CD14-positive monocyte (primary cell): ENCODE measurements around the gene HERC2. TPM values are rescaled to one million over a fixed set of nuclear protein-coding genes. Genes with fewer than 3 reads are reported as not detected.

ENCODE experiments used
- DNase-seq, 3 donors: peaks; one replicate each; pipeline ENCODE4 v3.0.0-alpha.2; 2011 to 2022
- H2AFZ ChIP-seq: 2 replicates; pipeline ENCODE4 v1.6.0; 2012; ENCODE audit warnings: mild to moderate bottlenecking, low read depth, low read length, inconsistent platforms; ENCODE audit not compliant: insufficient read depth, poor library complexity, severe bottlenecking
- H3K27ac ChIP-seq, 2 donors: 1 replicate in 1 of 2; 2 replicates in 1 of 2; pipeline ENCODE4 v1.5.1; 2012 to 2013; ENCODE audit warnings: low read length in 2 of 2, control low read depth in 1 of 2, inconsistent platforms in 1 of 2, low read depth in 1 of 2, mild to moderate bottlenecking in 1 of 2
- H3K27me3 ChIP-seq, 2 donors: one replicate each; pipeline versions ENCODE4 v1.6.0 to v1.6.1; 2011 to 2013; ENCODE audit warnings: low read length in 2 of 2; ENCODE audit not compliant: control insufficient read depth in 2 of 2, insufficient read depth in 2 of 2
- H3K36me3 ChIP-seq, 2 donors: replicated peaks in 1 of 2; 1 replicate in 1 of 2; 2 replicates in 1 of 2; pipeline versions ENCODE4 v1.5.1 to v1.6.1; 2012 to 2013; ENCODE audit warnings: low read length in 2 of 2, control low read depth in 1 of 2, inconsistent platforms in 1 of 2, mild to moderate bottlenecking in 1 of 2; ENCODE audit not compliant: insufficient read depth in 2 of 2, control insufficient read depth in 1 of 2
- H3K4me1 ChIP-seq, 2 donors: 1 replicate in 1 of 2; 2 replicates in 1 of 2; pipeline versions ENCODE4 v1.5.1 to v1.6.1; 2012 to 2013; ENCODE audit warnings: low read length in 2 of 2, control low read depth in 1 of 2, inconsistent platforms in 1 of 2, mild to moderate bottlenecking in 1 of 2, moderate library complexity in 1 of 2; ENCODE audit not compliant: insufficient read depth in 2 of 2, control insufficient read depth in 1 of 2
- H3K4me2 ChIP-seq: replicated peaks from 2 replicates; pipeline ENCODE3; 2012; ENCODE audit warnings: low read length, moderate library complexity, mild to moderate bottlenecking; ENCODE audit not compliant: poor library complexity, severe bottlenecking; ENCODE audit errors: extremely low read depth
- H3K4me3 ChIP-seq, 3 experiments: fragments of 200-600 bp in 1 of 3; sonication (generic) in 1 of 3; replicated peaks in 1 of 3; 1 replicate in 2 of 3; 2 replicates in 1 of 3; pipeline ENCODE4 v1.5.1; 2011 to 2013; ENCODE audit warnings: low read length in 3 of 3, mild to moderate bottlenecking in 3 of 3, control low read depth in 2 of 3, low read depth in 2 of 3, inconsistent platforms in 1 of 3, moderate library complexity in 1 of 3
- H3K79me2 ChIP-seq: 2 replicates; pipeline ENCODE4 v1.6.0; 2012; ENCODE audit warnings: mild to moderate bottlenecking, control low read depth, inconsistent platforms, low read length, moderate library complexity; ENCODE audit not compliant: insufficient read depth
- H3K9ac ChIP-seq: 2 replicates; pipeline ENCODE4 v1.6.0; 2017; ENCODE audit warnings: low read length, mild to moderate bottlenecking; ENCODE audit not compliant: insufficient read depth, poor library complexity, severe bottlenecking
- H3K9me3 ChIP-seq, 2 donors: replicated peaks in 1 of 2; 1 replicate in 1 of 2; 2 replicates in 1 of 2; pipeline versions ENCODE4 v1.5.1 to v1.6.1; 2012 to 2013; ENCODE audit warnings: low read length in 2 of 2, control low read depth in 1 of 2; ENCODE audit not compliant: control insufficient read depth in 1 of 2, insufficient read depth in 1 of 2
- H4K20me1 ChIP-seq: 2 replicates; pipeline ENCODE4 v1.6.0; 2012; ENCODE audit warnings: mild to moderate bottlenecking, low read length, control low read depth, moderate library complexity; ENCODE audit not compliant: insufficient read depth
- H3K27ac Mint-ChIP-seq, 7 donors: one replicate each; pipeline ENCODE4 v1.8.0; 2020; ENCODE audit warnings: mild to moderate bottlenecking in 7 of 7, mixed read lengths in 7 of 7, moderate library complexity in 6 of 7, inconsistent platforms in 2 of 7
- H3K27me3 Mint-ChIP-seq, 3 donors: one replicate each; pipeline ENCODE4 v1.8.0; 2021 to 2022; ENCODE audit warnings: low read depth in 3 of 3, mild to moderate bottlenecking in 3 of 3, mixed read lengths in 3 of 3, moderate library complexity in 3 of 3, inconsistent platforms in 1 of 3
- H3K36me3 Mint-ChIP-seq, 2 donors: one replicate each; pipeline ENCODE4 v1.8.0; 2020; ENCODE audit warnings: mixed read lengths in 2 of 2, inconsistent platforms in 1 of 2, mild to moderate bottlenecking in 1 of 2
- H3K4me1 Mint-ChIP-seq: one replicate; pipeline ENCODE4 v1.8.0; 2020; ENCODE audit warnings: mild to moderate bottlenecking, mixed read lengths
- H3K4me3 Mint-ChIP-seq, 2 donors: one replicate each; pipeline ENCODE4 v1.8.0; 2020; ENCODE audit warnings: mild to moderate bottlenecking in 2 of 2, mixed read lengths in 2 of 2, moderate library complexity in 1 of 2
- H3K9me3 Mint-ChIP-seq, 7 donors: one replicate each; pipeline ENCODE4 v1.8.0; 2020 to 2022; ENCODE audit warnings: mixed read lengths in 7 of 7, mild to moderate bottlenecking in 6 of 7, moderate library complexity in 6 of 7, inconsistent platforms in 2 of 7
- CTCF ChIP-seq: fragments of 200-600 bp; IDR thresholded peaks from one replicate; pipeline ENCODE4 v1.8.0; 2022; ENCODE audit warnings: antibody characterized with exemption, mild to moderate bottlenecking
- WGBS: methylation state at CpG from one replicate; pipeline ENCODE4 v1.1.5; 2013; ENCODE audit warnings: missing lambda C conversion rate; ENCODE audit not compliant: insufficient coverage; 5-methylcytosine and 5-hydroxymethylcytosine counted together
- intact Hi-C, 2 donors: fragments of 100-400 bp; cut with micrococcal nuclease; formaldehyde crosslinking; loops; one replicate each; pipeline versions ENCODE4 v1.15.0 to v1.15.1; 2023
- polyA plus RNA-seq, 3 donors: library from polyadenylated mRNA; depleted of rRNA in 1 of 3; unstranded in 2 of 3; stranded (reverse) in 1 of 3; fragments of 300-500 nt in 2 of 3; fragments of >200 nt in 1 of 3; fragmentation: Illumina TruSeq in 2 of 3; gene quantifications; 1 replicate in 2 of 3; 2 replicates in 1 of 3; pipeline ENCODE4 v1.2.3, GENCODE V29; 2012 to 2021

Gene HERC2
- polyA plus RNA-seq, 3 donors, result 3.1 to 9.0 (median 4.7) TPM

GRCh38 chr15:28110481-28110881 lies 211.5 kb downstream of the HERC2 start:
- H3K4me3 ChIP-seq, result no peak overlapping the region
- intact Hi-C loops, result no loop called here
- no peak overlapping the region for H3K27ac Mint-ChIP-seq
- no peak overlapping the region for H2AFZ ChIP-seq
- peaks cover 8 to 30% of the 10 kb centered on the region in 2 donors for H3K27me3 ChIP-seq
- 86% methylated on average over 6 of the region's 7 CpGs for WGBS
- H3K4me1 ChIP-seq, result peaks cover 0 to 13% of the 10 kb centered on the region in 2 donors
- H3K27me3 Mint-ChIP-seq, result peaks cover 28 to 40% (median 34%) of the 10 kb centered on the region in 3 donors
- H3K27ac ChIP-seq, result no peak overlapping the region
- peaks cover 36 to 44% of the 10 kb centered on the region in 2 donors for H3K36me3 Mint-ChIP-seq
- no peak for TF ChIP-seq CTCF
- no peak overlapping the region for H3K4me3 Mint-ChIP-seq
- H3K79me2 ChIP-seq, result no peaks in the 10 kb centered on the region
- H3K9me3 Mint-ChIP-seq, result peaks cover 0 to 16% (median 2%) of the 10 kb centered on the region in 7 donors
- H4K20me1 ChIP-seq, result no peaks in the 10 kb centered on the region
- H3K4me1 Mint-ChIP-seq, result peaks cover 8% of the 10 kb centered on the region
- peaks cover 0 to 8% of the 10 kb centered on the region in 2 donors for H3K9me3 ChIP-seq
- H3K36me3 ChIP-seq, result peaks cover 34 to 44% of the 10 kb centered on the region in 2 donors
- no peak for DNase-seq
- H3K9ac ChIP-seq, result no peak overlapping the region
- no peak overlapping the region for H3K4me2 ChIP-seq

- H3K9me3 ChIP-seq, result peaks cover 0 to 14% of the 10 kb centered on the region in 2 donors
- peaks cover 34 to 38% of the 10 kb centered on the region in 2 donors for H3K36me3 ChIP-seq
- no peak overlapping the region for H3K27ac ChIP-seq
- no peak overlapping the region for H3K9ac ChIP-seq
- no peaks in the 10 kb centered on the region for H4K20me1 ChIP-seq
- TF ChIP-seq CTCF, result no peak
- no peak overlapping the region for H2AFZ ChIP-seq
- Mint-ChIP-seq H3K4me1 (peaks cover 8% of the 10 kb centered on the region), H3K27ac (no peak overlapping the region), H3K27me3 (peaks cover 28 to 42% (median 34%) of the 10 kb centered on the region in 3 donors), H3K9me3 (peaks cover 1 to 16% (median 2%) of the 10 kb centered on the region in 7 donors), H3K4me3 (no peak overlapping the region), H3K36me3 (peaks cover 33 to 38% of the 10 kb centered on the region in 2 donors)
- WGBS, result 98% methylated on average over 13 of the region's 25 CpGs
- no peak for DNase-seq
- no peak overlapping the region for H3K4me2 ChIP-seq
- H3K79me2 ChIP-seq, result no peaks in the 10 kb centered on the region
- peaks cover 0 to 13% of the 10 kb centered on the region in 2 donors for H3K4me1 ChIP-seq
- intact Hi-C loops, result no loop called here
- no peak overlapping the region for H3K4me3 ChIP-seq
- H3K27me3 ChIP-seq, result peaks cover 8 to 30% of the 10 kb centered on the region in 2 donors
Observed at GRCh38 chr15:28109626-28110455, 212.1 kb downstream of the HERC2 start.
